GM18508 (cell line): ENCODE measurements around the gene CDCA5.
A peak's percentile ranks its signal among the peaks of the same experiment; 100 is the strongest.

ENCODE experiments used
- ATAC-seq: cut with Tn5 transposase; IDR thresholded peaks from one replicate; pipeline ENCODE4 v1.9.1; 2021; ENCODE audit warnings: moderate number of reproducible peaks; ENCODE audit not compliant: insufficient read depth, unreplicated experiment

Gene CDCA5

DNA sequence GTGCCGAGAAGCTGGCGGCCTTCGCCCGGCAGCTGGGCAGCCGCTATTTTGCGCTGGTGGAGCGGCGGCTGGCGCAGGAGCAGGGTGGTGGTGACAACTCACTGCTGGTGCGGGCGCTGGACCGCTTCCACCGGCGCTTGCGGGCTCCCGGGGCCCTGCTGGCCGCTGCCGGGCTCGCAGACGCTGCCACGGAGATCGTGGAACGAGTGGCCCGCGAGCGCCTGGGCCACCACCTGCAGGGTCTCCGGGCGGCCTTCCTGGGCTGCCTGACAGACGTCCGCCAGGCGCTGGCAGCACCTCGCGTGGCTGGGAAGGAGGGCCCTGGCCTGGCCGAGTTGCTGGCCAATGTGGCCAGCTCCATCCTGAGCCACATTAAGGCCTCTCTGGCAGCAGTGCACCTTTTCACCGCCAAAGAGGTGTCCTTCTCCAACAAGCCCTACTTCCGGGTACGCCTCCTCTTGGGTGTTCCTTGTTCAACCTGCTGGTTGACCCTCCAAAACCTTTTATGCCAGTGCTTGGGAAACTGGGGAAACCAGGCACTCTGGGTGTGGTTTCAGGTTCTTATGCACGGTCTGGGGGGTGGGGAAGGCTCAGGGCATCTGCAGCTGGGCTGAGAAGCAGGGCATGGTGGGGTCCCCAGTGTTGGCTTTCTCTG lies 24.8 kb upstream of the CDCA5 start:
- no peak for ATAC-seq

DNA sequence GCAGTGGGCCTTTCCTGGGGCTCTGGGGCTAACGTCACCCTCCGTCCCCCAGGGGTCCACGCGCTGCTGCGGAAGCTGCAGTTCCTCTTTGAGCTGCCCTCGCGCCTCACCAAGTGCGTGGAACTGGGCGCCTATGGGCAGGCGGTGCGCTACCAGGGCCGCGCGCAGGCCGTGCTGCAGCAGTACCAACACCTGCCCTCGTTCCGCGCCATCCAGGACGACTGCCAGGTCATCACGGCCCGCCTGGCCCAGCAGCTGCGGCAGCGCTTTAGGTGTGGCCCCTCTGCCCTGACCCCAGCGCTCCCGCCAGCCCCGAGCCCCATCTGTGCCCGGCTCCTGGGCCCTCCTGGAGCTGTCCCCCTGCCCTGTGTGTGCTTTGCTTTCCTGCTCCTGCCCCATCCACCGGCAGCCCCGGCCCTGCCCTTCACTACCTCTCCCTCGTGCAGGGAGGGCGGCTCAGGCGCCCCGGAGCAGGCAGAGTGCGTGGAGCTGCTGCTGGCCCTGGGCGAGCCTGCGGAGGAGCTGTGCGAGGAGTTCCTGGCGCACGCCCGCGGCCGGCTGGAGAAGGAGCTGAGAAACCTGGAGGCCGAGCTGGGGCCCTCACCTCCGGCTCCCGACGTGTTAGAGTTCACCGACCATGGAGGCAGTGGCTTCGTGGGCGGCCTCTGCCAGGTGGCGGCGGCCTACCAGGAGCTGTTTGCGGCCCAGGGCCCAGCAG lies 24.1 kb upstream of the CDCA5 start:
- no peak for ATAC-seq

DNA sequence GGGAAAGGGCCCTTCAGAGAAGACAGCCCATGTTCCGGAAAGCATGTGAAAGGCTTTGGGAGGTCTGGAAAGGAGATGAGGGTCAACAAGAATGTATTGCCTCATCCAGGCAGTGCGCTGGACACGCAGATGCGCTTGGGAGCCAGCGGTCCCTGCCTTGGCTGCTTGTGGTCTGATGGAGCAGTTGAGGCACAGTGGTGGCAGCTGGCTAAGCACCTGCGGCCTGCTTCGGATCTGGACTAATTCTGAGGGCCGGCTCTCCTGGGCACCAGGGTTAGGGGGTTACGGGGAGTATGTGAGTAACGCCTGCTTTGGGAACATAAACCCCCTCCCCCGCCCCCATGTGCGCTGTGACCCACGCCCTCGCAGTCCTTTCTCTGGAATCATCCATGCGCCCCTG lies 23.2 kb upstream of the CDCA5 start:
- no peak for ATAC-seq

DNA sequence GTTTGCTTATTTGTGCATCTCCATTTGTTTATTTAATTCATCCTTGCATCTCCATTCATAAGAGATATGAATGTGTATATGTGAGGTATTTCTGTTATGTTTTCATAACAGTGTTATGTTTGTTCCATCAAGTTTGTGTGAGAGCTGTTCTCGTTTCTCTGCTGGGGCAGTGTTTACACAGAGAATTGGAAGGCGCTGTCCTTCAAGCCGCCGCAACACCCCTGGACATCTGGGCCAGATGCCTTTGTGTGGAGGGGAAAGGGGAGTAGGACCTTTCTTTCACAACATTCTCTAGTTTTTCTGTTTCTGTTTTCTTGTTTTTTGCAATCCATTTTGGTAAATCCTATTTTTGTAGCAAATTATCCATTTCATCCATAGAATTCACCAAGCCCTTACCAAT lies 20.8 kb upstream of the CDCA5 start:
- ATAC-seq: no peak

DNA sequence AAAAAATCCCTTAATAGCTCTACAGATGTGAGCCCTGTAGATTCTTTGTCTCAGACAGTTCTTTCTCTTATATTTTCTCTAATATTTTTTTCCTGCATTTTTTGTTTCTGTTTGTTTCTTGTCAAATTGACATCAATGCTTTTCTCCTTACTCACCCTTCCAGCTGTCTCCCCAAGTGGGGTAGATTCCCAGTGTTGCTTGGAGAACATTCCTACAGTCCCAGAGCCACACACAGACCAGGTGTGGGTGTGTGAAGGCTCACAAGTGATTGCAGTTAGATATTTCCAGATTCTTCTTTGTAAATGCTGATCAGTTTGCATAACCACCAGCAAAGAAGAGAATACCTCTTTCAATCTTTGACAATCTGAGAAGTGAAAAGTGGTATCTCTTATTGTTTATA lies 19.6 kb upstream of the CDCA5 start:
- ATAC-seq: no peak

DNA sequence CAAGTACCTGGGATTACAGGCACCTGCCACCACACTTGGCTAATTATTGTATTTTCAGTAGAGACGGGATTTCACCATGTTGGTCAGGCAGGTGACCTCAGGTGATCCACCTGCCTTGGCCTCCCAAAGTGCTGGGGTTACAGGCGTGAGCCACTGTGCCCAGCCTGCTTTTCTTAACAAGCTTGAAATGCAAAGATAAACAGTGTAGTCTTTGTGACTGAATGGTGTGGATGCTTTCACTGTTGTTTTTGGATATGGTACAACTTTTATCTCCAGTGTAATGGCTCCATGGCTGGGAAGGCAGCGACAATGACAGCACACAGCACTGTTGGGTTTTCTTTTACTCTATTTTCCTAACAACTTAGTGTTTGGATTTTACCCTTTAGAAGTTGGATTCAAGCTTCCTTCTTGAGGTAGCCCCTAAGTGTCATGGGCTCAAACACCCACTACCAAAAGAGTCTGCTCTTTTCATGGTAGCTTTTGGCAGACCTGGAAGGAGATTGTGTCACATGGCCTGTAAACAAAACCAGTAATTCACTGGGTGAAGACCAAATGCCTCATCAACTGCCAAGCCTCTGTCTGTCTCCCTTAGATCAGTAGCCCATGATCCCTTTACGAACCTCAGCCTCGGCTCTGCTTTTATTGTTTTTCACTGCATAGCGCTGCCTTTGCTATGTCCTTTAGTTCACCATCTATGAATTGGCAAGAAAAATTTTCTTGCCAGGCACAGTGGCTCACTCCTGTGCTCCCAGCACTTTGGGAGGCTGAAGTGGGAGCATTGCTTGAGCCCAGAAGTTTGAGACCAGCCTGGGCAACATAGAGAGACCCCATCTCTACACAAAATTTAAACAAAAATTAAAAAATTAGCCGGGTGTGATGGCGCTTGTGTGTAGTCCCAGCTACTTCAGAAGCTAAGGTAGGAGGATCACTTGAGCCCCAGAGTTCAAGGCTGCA lies 18.6 kb upstream of the CDCA5 start:
- no peak for ATAC-seq

DNA sequence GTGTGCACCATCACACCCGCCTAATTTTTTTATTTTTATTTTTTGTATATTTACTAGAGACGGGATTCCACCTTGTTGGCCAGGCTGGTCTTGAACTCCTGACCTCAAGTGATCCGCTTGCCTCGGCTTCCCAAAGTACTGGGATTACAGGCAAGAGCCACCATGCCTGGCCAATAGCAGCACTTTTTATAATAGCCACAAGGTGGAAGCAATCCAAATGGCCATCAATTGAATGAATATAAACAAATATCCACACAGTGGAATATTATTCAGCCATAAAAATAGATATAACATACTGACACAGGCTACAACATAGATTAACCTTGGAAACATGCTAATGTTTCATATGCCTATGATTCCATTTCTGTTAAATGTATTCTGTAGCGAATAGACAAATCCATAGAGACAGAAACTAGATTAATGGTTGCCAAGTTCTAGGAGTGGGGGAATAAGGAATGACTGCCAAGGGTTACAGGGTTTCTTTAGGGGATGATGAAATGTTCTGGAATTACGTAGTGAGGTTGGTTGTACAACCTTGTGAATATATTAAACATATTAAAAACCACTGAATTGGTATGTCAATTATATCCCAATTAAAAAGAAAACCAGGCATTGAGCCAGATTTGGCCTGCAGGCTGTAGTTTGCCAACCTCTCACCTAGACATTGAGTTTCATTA lies 17.0 kb upstream of the CDCA5 start:
- ATAC-seq: no peak

DNA sequence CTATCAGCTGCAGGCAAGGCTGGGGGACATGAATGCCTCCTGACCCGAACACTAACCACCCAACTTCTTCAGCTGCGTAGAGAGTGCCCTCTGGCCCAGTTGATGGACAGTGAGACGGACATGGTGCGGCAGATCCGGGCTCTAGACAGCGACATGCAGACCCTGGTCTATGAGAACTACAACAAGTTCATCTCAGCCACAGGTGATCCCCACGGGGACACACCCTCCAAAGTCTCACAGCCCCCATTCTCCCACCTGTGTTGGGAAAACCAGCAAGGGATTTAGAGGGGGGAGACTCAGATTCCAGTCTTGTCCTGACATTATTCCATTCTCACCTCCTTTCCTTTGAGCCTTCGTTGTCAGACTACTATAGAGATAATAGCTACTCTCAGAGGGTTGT lies 13.1 kb upstream of the CDCA5 start:
- ATAC-seq: no peak

DNA sequence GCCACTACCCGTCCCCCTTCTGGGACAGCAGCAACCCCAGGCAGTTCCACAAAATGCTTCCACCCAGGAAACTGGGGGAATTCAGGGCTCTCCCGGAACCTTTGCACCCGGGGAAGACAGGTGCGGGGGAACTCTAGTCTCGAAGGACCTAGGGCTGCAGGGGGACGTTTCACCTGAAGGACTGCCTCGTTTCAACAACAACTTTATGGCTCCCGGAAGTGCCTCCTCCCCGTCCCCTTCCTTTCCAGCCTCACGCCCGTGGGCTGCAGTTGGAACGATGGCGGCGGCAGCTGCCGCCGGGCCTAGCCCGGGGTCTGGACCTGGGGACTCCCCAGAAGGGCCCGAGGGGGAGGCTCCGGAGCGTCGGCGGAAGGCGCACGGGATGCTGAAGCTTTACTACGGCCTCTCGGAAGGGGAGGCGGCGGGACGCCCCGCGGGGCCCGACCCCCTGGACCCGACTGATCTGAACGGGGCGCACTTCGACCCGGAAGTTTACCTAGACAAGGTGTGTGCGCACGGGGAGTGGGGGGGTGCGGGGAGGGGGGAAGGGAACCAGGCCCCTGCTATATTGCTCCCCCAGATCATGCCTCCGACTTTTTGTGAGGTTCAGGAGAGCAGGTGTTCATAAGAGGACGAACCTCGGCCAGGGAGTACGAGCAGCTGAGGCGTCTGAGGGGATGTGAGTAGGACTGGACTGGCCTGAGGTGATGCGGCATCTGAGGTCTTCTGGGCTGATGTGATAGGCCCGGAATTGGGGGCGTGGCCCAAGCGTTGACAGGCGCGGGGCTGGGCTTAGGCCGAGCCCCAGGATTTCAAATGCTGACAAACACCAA lies 12.3 kb upstream of the CDCA5 start, which contains the start of gene VPS51:
Gene VPS51, plus strand, starts transcription at position 241 of the 833 bp plus-strand sequence. Its CDS starts 37 bp downstream, at position 278.
- peak; percentile 59 for ATAC-seq

DNA sequence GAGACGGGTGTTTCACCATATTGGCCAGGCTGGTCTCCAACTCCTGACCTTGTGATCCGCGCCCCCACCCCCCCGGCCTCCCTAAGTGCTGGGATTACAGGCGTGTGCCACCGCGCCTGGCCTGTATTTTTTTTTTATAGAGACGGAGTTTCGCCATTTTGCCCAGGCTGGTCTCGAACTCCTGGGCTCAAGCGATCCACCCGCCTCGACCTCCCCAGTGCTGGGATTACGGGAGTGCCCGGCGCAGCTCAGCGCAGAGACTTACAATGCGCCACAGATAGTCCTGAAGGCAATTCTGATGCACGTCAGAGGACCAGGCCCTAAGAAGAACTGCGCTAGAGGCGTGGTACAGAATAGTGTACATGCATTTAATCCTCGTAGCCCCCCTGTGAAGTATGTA lies 11.6 kb upstream of the CDCA5 start:
- no peak for ATAC-seq

DNA sequence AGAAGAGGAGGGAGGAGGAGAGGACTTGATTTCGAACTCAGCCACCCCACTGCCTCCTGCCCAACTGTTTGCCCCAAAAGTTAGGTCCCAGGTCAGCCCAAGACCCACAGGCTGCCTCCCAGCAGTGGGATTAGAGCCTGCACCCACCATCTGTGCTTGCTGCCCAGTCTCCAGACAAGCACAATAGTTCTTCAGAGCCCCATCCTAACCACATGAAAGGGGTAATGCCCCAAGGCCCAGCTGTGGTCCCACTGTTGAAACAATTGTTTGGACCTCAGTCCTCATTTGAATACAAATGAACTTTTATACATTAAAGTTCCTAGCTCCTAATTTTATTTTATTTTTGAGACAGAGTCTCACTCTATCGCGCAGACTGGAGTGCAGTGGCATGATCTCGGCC lies 6.8 kb upstream of the CDCA5 start:
- ATAC-seq: no peak

DNA sequence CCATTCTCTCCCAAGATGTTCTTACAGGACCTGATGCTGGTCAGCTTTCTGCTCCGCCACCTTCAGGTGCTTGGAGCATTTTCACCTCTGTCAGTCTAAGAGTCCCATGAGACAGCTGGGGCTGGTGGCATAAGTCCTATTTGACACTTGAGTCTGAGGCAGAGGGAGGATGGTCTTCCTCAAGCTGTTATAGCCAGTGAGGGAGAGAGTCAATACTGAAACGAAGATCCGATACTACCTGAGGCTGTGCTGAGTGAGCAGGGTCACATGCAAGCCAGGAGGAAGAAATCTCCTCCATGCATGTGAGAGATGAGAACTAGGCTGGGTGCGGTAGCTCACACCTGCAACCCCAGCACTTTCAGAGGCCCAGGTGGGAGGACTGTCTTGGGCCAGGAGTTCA lies 5.8 kb upstream of the CDCA5 start:
- ATAC-seq: no peak

DNA sequence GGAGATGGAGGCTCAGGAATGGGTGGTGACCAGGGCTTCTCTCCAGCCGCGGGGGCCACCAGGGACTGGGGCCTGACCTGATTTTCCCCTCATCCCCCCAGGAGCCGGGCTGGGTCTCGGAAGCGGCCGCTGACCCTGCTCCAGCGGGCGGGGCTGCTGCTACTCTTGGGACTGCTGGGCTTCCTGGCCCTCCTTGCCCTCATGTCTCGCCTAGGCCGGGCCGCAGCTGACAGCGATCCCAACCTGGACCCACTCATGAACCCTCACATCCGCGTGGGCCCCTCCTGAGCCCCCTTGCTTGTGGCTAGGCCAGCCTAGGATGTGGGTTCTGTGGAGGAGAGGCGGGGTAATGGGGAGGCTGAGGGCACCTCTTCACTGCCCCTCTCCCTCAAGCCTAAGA lies 4.0 kb upstream of the CDCA5 start:
- no peak for ATAC-seq

DNA sequence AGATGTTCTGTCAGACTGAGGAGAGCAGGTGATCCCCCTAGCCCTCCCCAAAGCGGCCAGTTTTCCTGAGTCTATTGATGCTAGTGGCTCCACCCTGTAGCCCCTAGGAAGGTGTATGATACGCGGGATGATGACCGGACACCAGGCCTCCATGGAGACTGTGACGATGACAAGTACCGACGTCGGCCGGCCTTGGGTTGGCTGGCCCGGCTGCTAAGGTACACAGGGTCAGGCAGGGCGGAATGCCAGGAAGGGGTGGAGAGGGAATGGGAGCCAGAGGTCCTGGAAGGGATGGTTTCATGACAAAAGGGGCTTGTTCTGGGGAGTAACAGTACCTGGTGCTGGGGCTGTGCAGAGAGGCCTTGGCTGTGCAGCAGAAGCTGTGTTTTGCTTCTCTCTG lies 3.4 kb upstream of the CDCA5 start:
- ATAC-seq: no peak

DNA sequence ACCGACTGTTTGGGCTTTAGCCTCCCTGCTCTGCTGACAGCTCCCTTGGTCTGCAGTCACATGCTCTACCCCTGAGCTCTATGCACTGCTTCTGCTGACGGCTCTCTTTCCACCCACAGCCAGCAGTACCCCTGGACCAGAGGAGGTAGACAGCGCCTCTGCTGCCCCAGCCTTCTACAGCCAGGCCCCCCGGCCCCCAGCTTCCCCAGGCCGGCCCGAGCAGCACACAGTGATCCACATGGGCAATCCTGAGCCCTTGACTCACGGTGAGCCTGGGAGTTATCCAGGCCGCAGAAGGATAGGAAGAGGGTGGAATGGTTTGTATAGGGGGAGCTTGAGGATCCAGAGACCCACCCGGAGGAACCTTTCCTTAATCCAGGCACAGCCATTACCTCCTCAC lies 3.0 kb upstream of the CDCA5 start:
- ATAC-seq: no peak

DNA sequence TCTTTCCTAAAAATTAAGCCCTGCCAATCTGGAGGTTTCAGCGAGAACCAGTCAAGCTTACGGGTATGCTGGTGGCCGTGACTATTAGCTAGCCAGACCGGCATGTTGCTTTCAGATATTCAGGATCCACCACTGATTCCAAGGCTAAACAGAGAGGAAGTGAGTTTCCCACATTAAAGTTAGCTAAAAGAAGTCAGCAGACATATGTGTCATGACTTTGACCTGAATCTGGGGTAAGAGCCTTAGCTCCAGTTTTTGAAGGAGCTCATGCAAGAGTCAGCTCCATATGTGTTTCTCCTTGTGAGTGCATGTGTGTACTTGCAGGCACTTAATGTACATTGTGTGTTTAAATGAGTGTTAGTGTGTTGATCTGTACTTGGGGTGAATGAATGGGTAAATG lies 1.6 kb upstream of the CDCA5 start:
- no peak for ATAC-seq

DNA sequence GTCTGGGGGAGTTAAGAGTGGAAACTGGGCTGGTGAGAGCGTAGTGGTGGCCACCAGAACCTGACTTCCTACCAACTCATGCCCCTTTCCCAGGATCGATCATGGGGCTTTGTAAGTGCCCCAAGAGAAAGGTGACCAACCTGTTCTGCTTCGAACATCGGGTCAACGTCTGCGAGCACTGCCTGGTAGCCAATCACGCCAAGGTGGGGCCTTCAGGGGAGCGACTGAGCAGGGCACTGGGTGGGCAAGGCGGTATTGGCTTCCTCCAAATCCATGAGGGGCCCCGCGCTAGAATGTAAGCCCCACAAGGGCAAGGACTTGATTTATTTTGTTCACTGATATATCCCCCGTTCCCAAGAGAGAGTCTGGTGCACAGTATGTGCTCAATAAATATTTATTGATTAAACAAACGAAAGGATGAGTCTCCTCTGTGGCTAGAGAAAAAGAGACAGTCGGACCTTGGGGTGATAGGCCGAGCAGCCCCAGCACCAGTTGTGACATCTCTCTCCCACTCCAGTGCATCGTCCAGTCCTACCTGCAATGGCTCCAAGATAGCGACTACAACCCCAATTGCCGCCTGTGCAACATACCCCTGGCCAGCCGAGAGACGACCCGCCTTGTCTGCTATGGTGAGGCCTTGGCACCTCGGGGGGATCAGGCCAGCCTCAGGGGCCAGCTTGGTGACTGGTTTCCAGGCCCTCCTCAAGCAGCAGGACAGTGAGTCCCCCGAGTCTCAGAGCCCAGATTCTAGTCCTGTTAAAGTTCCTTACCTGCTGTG lies 947 bp upstream of the CDCA5 start:
- no peak for ATAC-seq

DNA sequence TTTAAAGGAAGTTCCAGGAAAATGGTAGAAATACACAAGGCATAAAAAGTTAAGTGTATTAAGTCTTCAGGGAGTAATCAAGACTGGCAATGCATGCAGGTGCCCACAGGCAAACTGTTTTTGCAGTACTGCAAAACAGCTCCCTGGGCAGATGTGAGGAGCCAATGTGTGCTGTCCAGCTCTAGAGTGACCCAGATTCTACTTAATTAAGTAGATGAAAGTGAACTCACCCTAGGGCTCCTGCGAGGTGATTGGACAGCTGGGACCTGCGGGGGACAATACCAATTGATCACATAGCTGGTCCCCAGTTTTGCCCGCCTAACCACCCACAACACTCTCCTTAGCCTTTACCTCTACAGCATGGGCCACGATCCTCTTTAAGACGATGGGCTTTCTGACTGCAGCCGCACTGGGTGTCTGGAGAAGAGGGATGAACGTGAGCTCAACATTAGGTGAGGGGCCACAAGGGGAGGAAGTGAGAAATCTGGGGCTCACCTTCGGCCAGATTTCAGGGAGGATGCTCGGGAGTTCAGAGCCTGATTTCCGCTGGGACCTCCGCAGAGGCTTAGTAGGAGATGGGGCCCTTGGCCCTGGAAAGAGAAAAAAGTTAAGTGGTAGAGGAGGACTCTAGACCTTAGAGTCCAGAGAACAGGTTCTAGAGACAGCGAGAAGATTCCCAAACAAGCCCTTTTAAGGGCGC lies 556 bp downstream of the CDCA5 start:
- no peak for ATAC-seq
